NT2/D1 (cell line): ENCODE data around the gene POU2AF1.

Experiments
- YY1 ChIP-seq: IDR thresholded peaks from 2 replicates; pipeline ENCODE4 v1.6.1; 2011; ENCODE audit not compliant: insufficient read length, insufficient read depth
- ZNF274 ChIP-seq: IDR thresholded peaks from 2 replicates; pipeline ENCODE4 v1.6.1; 2011; ENCODE audit warnings: mild to moderate bottlenecking, low read depth, low read length

DNA sequence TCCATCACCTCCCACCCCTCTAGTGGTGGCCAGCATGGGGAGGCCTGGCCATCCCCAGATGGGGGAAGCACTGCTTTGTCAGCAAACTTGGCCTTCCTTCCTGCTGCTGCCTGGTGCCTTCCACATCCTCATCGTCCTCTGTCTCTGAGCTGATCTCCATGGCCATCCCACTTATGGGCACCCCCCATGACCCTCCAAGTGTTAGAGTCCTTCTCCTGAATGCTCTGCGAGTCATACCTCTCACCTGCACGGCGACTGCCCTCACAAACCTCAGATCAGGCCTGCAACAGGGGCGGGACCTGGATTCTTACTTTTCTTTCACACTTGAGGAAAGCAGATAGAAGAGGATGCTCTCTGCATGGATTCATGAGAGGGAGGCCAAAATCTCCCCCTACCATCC, 24.0 kb downstream of the POU2AF1 start:
- TF ChIP-seq ZNF274: no peak
- TF ChIP-seq YY1: no peak
